GM12801 (cell line): ENCODE measurements around the gene ASCC2.

Source experiments
- CTCF ChIP-seq: IDR thresholded peaks from one replicate; pipeline ENCODE4 v1.5.1; 2011; ENCODE audit warnings: control low read depth; ENCODE audit not compliant: insufficient read length; ENCODE audit errors: extremely low read depth

ASCC2 gene

DNA sequence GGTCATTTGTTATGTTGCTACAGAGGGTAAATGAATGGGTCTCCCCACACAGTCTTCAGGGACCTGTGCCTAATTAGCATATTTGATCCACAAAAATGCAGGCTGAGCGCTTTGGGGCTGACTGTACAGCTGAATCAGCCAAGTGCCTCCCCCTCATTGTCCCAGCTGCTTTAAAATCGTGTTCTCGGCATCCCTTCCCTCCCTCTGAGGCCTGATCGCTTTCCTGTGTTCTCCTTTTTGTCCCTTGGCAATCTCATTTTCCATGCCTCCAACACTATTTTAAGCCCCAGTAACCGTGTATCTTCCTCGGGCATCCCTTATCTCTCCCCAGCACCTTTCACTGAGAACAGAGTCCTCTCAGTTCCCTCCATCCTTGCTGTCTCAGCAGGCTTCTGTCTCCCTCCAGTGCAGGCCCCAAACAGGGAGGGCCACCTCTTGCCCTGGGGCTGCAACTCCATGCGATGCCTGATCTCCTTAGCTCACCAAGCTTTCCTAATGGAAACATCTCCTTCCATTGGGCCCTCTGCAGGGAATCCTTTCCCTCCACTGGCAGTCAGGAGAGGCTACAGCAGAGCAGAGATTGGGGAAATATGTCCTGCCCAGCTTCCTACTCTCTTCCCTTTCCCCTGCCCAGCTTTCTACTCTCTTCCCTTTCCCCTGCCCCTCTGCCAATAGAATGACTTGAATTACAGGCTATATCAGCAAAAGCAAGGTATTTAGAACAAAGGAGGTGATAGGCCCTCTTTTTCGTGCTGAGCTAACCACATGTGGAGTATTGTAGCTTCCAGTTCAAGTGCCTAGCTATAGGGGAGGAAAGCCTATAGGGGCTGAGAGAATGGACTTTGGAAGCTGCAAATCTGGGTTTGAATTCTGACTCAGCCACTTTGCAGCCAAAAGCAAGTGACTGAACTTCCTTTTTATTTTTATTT lies 57.1 kb downstream of the ASCC2 start:
- TF ChIP-seq CTCF, result no peak

DNA sequence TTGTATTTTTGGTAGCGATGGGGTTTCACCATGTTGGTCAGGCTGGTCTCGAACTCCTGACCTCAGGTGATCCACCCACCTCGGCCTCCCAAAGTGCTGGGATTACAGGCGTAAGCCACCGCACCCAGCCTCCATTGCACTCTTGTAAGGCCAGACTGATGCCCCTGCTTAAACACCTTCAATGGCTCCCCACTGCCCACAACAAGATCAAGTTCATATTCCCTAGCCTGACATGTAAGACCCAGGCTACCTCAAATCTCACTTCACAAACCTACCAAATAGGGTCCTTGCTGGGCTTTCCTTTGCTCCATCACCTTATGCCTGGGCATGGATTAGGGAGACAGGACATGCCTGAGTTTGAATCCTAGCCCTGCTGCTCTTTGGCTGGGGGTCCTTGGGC lies 57.9 kb downstream of the ASCC2 start:
- TF ChIP-seq CTCF, result no peak

DNA sequence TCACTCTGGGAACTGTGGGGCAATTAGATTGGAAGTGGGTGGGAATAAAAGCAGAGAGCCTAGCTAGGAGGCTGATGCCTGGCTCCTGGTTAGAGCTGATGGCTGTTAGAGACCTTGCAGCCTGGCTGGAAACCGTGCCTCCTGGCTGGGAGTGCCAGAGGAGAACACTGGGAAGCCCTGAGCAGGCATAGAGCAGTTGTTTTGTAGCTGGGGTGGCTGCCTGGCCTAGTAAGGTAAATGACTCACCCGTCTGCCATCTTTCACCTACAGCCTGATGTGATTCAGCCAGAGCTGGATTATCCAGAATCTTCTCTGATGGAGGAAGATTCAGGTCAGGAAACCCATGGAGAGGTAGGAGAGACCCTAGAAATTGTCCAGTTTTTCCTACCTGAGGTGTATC lies 64.8 kb downstream of the ASCC2 start:
- TF ChIP-seq CTCF, result no peak

GRCh38 chr22:29772170-29772641 lies 65.9 kb downstream of the ASCC2 start:
- no peak for TF ChIP-seq CTCF

GRCh38 chr22:29769723-29770321 lies 68.3 kb downstream of the ASCC2 start:
- no peak for TF ChIP-seq CTCF

DNA sequence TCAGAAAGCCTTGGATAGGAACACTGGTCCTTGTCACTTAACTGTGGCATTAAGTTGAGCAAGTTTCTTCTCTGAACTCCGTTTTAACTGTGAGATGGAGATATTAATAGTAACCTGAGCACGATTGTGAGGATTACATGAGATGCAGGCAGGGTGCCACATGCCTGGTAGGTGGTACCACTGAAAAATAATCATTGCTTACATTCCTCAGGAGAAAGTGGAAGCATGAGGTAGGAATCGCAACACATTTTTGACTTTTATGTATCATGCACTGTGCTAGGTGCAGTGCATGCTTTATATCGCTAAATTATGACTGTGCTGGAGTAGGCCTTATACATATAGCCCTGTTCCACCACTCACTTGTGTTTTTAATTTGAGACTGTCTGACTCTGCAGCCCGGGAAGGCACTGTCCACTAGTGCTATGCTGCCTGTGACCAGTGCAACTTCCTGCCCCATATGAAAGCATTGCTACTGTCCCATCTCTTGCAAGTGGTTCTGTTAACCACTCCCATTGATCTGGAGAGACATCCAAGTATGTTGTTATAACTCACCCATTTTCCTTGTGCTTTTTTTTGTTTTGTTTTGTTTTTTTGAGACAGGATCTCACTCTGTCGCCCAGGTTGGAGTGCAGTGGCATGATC lies 69.9 kb downstream of the ASCC2 start:
- no peak for TF ChIP-seq CTCF
